Hepatocyte (in vitro differentiated cells): ENCODE data around the gene NTRK1.
A peak's percentile ranks its signal among the peaks of the same experiment; 100 is the strongest.

Experiments
- EZH2 ChIP-seq: fragments of 200-600 bp; sonication (generic); IDR thresholded peaks from 2 replicates; pipeline ENCODE4 v1.6.1; 2016; ENCODE audit warnings: antibody characterized with exemption, mild to moderate bottlenecking, borderline replicate concordance
- TF ChIP-seq, protein P1 (sequence below): fragments of 200-600 bp; sonication (generic); IDR thresholded peaks from 2 replicates; pipeline ENCODE4 v1.5.1; 2016; ENCODE audit warnings: antibody characterized with exemption, mild to moderate bottlenecking; ENCODE audit not compliant: poor library complexity

DNA sequence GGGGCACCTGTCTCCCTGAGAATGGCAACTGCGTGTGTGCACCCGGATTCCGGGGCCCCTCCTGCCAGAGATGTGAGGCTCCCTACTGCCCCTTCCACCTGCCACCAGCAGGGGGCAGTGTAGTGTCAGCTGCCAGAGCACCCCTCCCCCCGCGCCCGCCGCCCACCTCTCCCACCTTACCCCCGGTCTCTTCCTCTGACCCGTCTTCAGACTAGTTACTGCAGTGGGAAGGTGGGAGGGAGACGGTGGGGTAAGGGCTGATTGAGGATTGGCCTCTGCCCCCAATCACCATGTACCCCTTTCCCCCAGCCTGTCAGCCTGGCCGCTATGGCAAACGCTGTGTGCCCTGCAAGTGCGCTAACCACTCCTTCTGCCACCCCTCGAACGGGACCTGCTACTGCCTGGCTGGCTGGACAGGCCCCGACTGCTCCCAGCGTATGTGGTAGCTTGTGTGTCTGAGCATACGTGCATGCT lies 49.7 kb downstream of the NTRK1 start:
- TF ChIP-seq, protein P1, sequence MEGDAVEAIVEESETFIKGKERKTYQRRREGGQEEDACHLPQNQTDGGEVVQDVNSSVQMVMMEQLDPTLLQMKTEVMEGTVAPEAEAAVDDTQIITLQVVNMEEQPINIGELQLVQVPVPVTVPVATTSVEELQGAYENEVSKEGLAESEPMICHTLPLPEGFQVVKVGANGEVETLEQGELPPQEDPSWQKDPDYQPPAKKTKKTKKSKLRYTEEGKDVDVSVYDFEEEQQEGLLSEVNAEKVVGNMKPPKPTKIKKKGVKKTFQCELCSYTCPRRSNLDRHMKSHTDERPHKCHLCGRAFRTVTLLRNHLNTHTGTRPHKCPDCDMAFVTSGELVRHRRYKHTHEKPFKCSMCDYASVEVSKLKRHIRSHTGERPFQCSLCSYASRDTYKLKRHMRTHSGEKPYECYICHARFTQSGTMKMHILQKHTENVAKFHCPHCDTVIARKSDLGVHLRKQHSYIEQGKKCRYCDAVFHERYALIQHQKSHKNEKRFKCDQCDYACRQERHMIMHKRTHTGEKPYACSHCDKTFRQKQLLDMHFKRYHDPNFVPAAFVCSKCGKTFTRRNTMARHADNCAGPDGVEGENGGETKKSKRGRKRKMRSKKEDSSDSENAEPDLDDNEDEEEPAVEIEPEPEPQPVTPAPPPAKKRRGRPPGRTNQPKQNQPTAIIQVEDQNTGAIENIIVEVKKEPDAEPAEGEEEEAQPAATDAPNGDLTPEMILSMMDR: peak; percentile 66
- no peak for TF ChIP-seq EZH2
